Astrocyte of the hippocampus (primary cell): ENCODE measurements around the gene ATXN1.
"Not testable (repeated sequence)": the region's sequence is repeated elsewhere in the genome, so short reads cannot be mapped to it uniquely, and the experiment has no call there.

Source experiments
- DNase-seq: peaks from one replicate; pipeline ENCODE4 v3.0.0; 2011; ENCODE audit warnings: low read depth, low spot score

The ATXN1 gene

GRCh38 chr6:16572943-16573342 lies 188.3 kb downstream of the ATXN1 start:
- DNase-seq: no peak

DNA sequence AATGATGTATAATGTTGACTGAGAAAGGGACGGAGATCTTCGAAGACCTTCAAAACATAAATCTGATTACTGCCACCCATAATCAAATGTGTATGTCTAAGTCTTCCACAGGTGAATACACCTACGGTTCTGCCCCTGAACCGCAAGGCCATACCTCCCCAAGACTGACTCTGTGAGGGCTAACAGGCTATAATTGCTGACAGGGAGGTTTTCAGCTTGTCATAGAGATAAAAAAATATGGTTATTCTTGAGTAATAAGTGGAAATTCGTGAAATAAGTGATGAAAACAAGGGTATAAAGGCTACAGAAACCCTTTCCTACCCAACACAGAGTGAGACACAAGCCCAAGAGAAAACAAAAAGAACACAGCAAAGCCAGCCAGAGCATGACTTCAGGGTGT lies 188.9 kb downstream of the ATXN1 start:
- no peak for DNase-seq

- DNase-seq: no peak
These were observed 190.3 kb downstream of the ATXN1 start for GRCh38 chr6:16570946-16571345.

- no peak for DNase-seq
These were observed 191.1 kb downstream of the ATXN1 start for GRCh38 chr6:16570221-16570553.

- DNase-seq: no peak
These were observed 193.1 kb downstream of the ATXN1 start for GRCh38 chr6:16568128-16568527.

GRCh38 chr6:16567071-16567470 lies 194.2 kb downstream of the ATXN1 start:
- DNase-seq: no peak

DNA sequence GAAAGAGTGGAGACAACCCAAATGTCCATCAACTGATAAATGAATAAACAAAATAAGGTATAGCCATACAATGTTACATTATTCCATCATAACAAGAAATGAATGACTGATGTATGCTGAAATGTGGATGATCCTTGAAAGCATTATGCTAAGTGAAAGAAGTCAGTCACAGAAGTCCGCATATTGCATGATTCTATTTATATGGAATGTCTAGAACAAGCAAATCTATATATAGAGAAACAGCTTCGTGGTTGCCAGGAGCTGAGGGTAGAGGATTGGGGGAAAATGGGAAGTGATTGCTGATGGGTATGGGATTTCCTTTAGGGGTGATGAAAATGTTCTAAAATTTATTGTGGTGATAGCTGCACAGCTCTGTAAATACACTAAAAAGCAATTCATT lies 196.8 kb downstream of the ATXN1 start:
- no peak for DNase-seq

DNA sequence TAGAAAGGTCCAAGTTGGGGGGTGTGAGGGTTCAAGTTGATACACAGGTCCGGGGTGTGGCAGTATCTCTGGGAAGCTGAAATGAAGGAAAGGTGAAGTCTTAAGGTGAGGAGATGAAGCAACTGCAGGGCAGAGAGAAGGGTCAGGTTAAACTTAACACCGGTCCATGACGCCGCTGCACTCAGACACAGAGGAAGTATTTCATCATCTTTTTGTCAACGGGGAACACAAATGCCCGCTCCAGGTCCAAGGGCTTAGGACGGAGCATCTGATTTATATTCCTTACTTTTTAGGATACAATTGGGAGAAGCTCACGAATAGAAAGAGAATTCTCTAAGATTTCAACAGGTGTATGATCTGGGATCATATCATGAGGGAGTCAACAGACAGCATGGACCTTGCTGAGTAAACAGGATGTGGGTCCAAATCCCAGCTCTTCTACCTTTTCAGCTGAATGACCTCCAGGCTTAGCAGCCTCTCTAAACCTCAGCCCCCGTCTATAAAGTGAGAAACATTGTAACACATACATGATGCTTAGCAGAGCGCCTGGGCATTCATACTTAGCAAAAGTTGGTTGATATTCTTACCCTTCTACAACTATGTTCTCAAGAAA lies 197.5 kb downstream of the ATXN1 start:
- DNase-seq: no peak

- DNase-seq: no peak
These were observed 198.8 kb downstream of the ATXN1 start for GRCh38 chr6:16562498-16562897.

- no peak for DNase-seq
These were observed 202.2 kb downstream of the ATXN1 start for GRCh38 chr6:16559071-16559470.

- no peak for DNase-seq
These were observed 205.7 kb downstream of the ATXN1 start for GRCh38 chr6:16555550-16555949.

DNA sequence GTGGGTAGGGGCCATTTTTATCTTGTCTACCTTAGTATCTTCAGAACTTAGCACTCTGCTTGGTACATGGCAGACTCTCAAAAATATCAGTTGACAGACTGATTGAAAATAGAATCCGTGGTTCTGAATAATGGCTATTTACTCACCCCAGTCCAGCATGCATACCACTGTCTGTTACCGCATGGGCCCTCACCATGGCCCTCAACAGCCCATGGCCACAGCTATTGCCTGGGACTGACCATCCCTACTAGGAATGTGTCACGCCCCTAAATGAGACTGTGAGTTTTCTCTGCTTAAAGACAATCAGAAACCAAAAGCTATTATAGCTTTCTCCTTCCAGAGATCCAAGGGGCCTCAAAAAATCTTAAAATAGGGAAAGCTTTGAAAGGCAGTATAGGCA lies 207.7 kb downstream of the ATXN1 start:
- DNase-seq: no peak

DNA sequence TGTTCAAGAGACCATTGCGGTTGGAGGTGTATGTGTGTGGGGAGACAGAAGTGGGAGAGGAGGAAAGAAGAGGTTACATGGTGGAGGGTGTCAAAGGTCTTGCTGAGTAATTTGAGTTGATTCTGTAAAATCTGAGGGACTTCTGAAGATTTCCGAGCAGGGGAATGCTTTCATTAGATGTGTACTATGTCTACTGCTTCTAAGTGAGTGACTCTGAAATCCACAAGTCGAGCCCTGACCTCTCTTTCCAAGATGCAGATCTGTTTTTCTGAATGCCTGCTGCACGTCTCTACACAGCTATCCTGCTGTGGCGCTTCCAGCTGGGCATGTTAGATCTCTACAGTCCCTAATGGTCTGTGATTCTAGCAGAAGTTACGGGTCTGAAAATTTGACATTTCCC lies 209.8 kb downstream of the ATXN1 start:
- DNase-seq: no peak

- no peak for DNase-seq
These were observed 213.1 kb downstream of the ATXN1 start for GRCh38 chr6:16548121-16548520.

DNA sequence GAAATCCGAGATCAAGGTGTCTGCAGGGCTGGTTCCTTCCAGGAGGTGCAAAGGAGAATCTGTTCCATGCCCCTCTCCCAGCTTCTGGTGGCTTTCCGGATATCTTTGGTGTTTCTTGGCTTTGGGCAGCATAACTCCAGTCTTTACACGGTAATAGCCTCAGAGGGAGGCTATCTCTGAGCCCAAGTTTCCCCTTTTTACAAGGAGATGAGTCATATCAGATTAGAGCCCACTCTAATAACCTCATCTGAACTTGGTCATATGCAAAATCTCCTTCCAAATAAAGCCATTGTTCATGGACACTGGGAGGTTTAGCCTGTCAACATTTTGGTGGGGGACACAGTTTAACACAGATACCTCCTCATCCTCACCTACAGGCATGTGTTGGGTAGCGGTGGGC lies 213.7 kb downstream of the ATXN1 start:
- DNase-seq: no peak

- DNase-seq: no peak
These were observed 214.4 kb downstream of the ATXN1 start for GRCh38 chr6:16546861-16547260.

- no peak for DNase-seq
These were observed 215.9 kb downstream of the ATXN1 start for GRCh38 chr6:16545382-16545781.

- no peak for DNase-seq
These were observed 216.7 kb downstream of the ATXN1 start for GRCh38 chr6:16544521-16544920.

DNA sequence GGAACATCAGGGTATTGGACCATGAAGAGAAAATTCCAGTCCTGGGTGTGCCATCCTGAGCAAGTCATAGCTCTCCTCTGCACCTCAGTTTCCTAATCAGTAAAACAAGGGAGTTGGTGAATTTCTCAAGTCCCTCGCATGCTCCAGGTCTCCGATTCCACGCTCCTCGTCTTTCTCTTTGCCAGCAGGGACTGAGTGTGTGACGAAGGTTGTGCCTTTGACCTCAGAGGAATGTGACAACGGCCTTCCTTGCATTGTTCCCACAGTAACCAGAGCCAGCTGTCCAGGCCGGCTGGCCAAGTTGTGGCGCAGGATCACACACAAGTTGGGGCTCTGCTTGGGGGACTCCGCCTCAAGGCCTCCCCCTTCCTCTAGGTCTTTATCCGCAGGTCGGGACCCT lies 217.3 kb downstream of the ATXN1 start:
- no peak for DNase-seq

DNA sequence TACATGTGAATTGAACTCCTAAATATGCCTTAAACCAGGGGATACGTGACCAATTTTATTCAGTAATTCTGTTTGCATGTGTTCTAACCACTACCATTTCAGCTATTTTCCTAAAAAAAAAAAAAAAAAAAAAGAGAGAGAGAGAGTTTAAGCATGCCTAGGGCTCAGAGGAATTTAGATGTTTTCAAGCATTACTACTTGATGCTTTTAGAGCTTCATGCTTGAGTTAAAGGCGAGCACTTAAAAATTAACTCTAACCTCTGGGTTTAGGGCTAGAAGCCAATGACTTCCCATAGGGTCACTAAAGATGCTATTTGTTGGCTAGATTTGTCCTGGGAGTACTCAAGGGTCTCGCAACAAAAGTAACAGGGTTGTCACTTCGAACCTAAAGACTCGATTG lies 217.7 kb downstream of the ATXN1 start:
- no peak for DNase-seq

GRCh38 chr6:16542070-16542469 lies 219.2 kb downstream of the ATXN1 start:
- DNase-seq: no peak

- no peak for DNase-seq
These were observed 220.2 kb downstream of the ATXN1 start for GRCh38 chr6:16540804-16541752.

DNA sequence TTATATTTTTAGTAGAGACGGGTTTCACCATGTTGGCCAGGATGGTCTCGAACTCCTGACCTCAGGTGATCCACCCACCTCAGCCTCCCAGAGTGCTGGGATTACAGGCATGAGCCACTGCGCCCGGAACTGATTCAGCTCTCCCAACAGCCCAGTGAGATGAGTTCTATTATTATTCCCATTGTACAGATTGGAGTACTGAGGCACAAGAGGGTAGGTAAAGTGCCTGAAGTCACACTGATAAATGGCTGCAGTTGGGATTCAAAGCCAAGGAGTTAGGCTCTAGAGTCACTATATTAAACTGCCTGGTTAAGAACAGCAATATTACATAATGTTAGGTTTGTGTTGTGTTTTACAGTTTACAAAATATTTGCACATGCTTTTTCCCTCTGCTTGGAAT lies 220.9 kb downstream of the ATXN1 start:
- not testable (repeated sequence) for DNase-seq
